Effector memory CD4-positive, alpha-beta T cell (primary cell): Measurements from ENCODE around the gene PLEKHB2.
"Not testable (repeated sequence)": the region's sequence is repeated elsewhere in the genome, so short reads cannot be mapped to it uniquely, and the experiment has no call there.

Experiments used
- DNase-seq, 3 donors: peaks; one replicate each; pipeline ENCODE4 v3.0.0-alpha.2; 2020
- H3K27ac ChIP-seq: 2 replicates; pipeline ENCODE4 v1.7.0; 2013; ENCODE audit warnings: mild to moderate bottlenecking, low read length, moderate library complexity; ENCODE audit not compliant: insufficient read depth, poor library complexity, severe bottlenecking
- H3K27me3 ChIP-seq: replicated peaks from 2 replicates; pipeline ENCODE4 v1.7.0; 2013; ENCODE audit warnings: mild to moderate bottlenecking, low read length; ENCODE audit not compliant: insufficient read depth, control insufficient read depth, poor library complexity, severe bottlenecking
- H3K36me3 ChIP-seq: 2 replicates; pipeline ENCODE4 v1.7.0; 2013; ENCODE audit warnings: mild to moderate bottlenecking, low read length, moderate library complexity; ENCODE audit not compliant: control insufficient read depth, insufficient read depth
- H3K4me1 ChIP-seq: 2 replicates; pipeline ENCODE4 v1.7.0; 2013; ENCODE audit warnings: low read length, mild to moderate bottlenecking; ENCODE audit not compliant: control insufficient read depth, insufficient read depth, poor library complexity, severe bottlenecking
- H3K4me3 ChIP-seq: 2 replicates; pipeline ENCODE4 v1.7.0; 2013; ENCODE audit warnings: low read length, low read depth, mild to moderate bottlenecking; ENCODE audit not compliant: insufficient read depth, poor library complexity, severe bottlenecking
- H3K9me3 ChIP-seq: 2 replicates; pipeline ENCODE4 v1.7.0; 2013; ENCODE audit warnings: mild to moderate bottlenecking, low read length, moderate library complexity; ENCODE audit not compliant: control insufficient read depth

Gene PLEKHB2

GRCh38 chr2:131093696-131094462, 11.3 kb upstream of the PLEKHB2 start:
- H3K4me1 ChIP-seq, result no peaks in the 10 kb centered on the region
- no peaks in the 10 kb centered on the region for H3K36me3 ChIP-seq
- peak in 2 of 3 donors; percentile 51 to 67 for DNase-seq
- no peaks in the 10 kb centered on the region for H3K27me3 ChIP-seq
- H3K9me3 ChIP-seq, result no peaks in the 10 kb centered on the region
- peak overlapping the region; percentile 93 for H3K4me3 ChIP-seq
- H3K27ac ChIP-seq, result peak overlapping the region; percentile 96

GRCh38 chr2:131094463-131095281, 10.5 kb upstream of the PLEKHB2 start:
- no peak for DNase-seq
- Histone ChIP-seq H3K9me3 (no peaks in the 10 kb centered on the region), H3K27me3 (no peaks in the 10 kb centered on the region), H3K27ac (no peak overlapping the region), H3K4me3 (no peak overlapping the region), H3K36me3 (no peaks in the 10 kb centered on the region), H3K4me1 (no peaks in the 10 kb centered on the region)

- Histone ChIP-seq H3K9me3 (no peaks in the 10 kb centered on the region), H3K36me3 (no peaks in the 10 kb centered on the region), H3K4me3 (no peak overlapping the region), H3K4me1 (peaks cover 23% of the 10 kb centered on the region), H3K27me3 (no peaks in the 10 kb centered on the region), H3K27ac (no peak overlapping the region)
- DNase-seq, result no peak
Measured at GRCh38 chr2:131103165-131103564, 2.0 kb upstream of the PLEKHB2 start.

- Histone ChIP-seq H3K36me3 (no peaks in the 10 kb centered on the region), H3K9me3 (no peaks in the 10 kb centered on the region), H3K4me3 (peak overlapping the region; percentile 83), H3K27me3 (no peaks in the 10 kb centered on the region), H3K4me1 (peaks cover 23% of the 10 kb centered on the region), H3K27ac (peak overlapping the region; percentile 96)
- peak; percentile 43 to 55 (median 53) for DNase-seq
Measured at GRCh38 chr2:131104487-131105155, 515 bp upstream of the PLEKHB2 start.

- Histone ChIP-seq H3K4me1 (peaks cover 23% of the 10 kb centered on the region), H3K4me3 (peak overlapping the region; percentile 83), H3K9me3 (no peaks in the 10 kb centered on the region), H3K27ac (peak overlapping the region; percentile 96), H3K36me3 (no peaks in the 10 kb centered on the region), H3K27me3 (no peaks in the 10 kb centered on the region)
- peak in 1 of 3 donors; percentile 11 for DNase-seq
Measured at GRCh38 chr2:131105950-131106801, 1.0 kb downstream of the PLEKHB2 start.

- no peak overlapping the region for H3K4me3 ChIP-seq
- no peaks in the 10 kb centered on the region for H3K27me3 ChIP-seq
- no peak overlapping the region for H3K27ac ChIP-seq
- no peaks in the 10 kb centered on the region for H3K9me3 ChIP-seq
- H3K4me1 ChIP-seq, result no peaks in the 10 kb centered on the region
- no peak for DNase-seq
- no peaks in the 10 kb centered on the region for H3K36me3 ChIP-seq
Measured at GRCh38 chr2:131112529-131112928, 7.4 kb downstream of the PLEKHB2 start.

GRCh38 chr2:131113566-131114227, 8.6 kb downstream of the PLEKHB2 start:
- no peak for DNase-seq
- H3K9me3 ChIP-seq, result no peaks in the 10 kb centered on the region
- H3K4me3 ChIP-seq, result no peak overlapping the region
- no peaks in the 10 kb centered on the region for H3K36me3 ChIP-seq
- no peak overlapping the region for H3K27ac ChIP-seq
- H3K4me1 ChIP-seq, result no peaks in the 10 kb centered on the region
- no peaks in the 10 kb centered on the region for H3K27me3 ChIP-seq

GRCh38 chr2:131114950-131115349, 9.8 kb downstream of the PLEKHB2 start:
- not testable (repeated sequence) for H3K27me3 ChIP-seq, DNase-seq, H3K4me3 ChIP-seq, H3K4me1 ChIP-seq, H3K36me3 ChIP-seq, H3K27ac ChIP-seq, H3K9me3 ChIP-seq

- Histone ChIP-seq H3K9me3 (no peaks in the 10 kb centered on the region), H3K27me3 (no peaks in the 10 kb centered on the region), H3K4me1 (peaks cover 3% of the 10 kb centered on the region), H3K36me3 (peaks cover under 1% of the 10 kb centered on the region), H3K4me3 (no peak overlapping the region), H3K27ac (no peak overlapping the region)
- no peak for DNase-seq
Measured at GRCh38 chr2:131115752-131116151, 10.6 kb downstream of the PLEKHB2 start.
